Nephron (organoid): ENCODE results near the gene OBP2A.

ENCODE experiments used
- H3K27ac Mint-ChIP-seq, 3 experiments: 2 replicates each; pipeline ENCODE4 v1.8.0; 2020; ENCODE audit warnings: mixed read lengths in 3 of 3, mild to moderate bottlenecking in 2 of 3, moderate library complexity in 1 of 3
- H3K27me3 Mint-ChIP-seq: 2 replicates; pipeline ENCODE4 v1.8.0; 2021; ENCODE audit warnings: low read depth, mild to moderate bottlenecking, moderate library complexity, mixed read lengths
- H3K36me3 Mint-ChIP-seq: 2 replicates; pipeline ENCODE4 v1.8.0; 2020; ENCODE audit warnings: low read depth, mixed read lengths
- H3K4me1 Mint-ChIP-seq: 2 replicates; pipeline ENCODE4 v1.8.0; 2020; ENCODE audit warnings: mixed read lengths
- H3K4me3 Mint-ChIP-seq, 3 experiments: 2 replicates each; pipeline ENCODE4 v1.8.0; 2020; ENCODE audit warnings: mild to moderate bottlenecking in 3 of 3, mixed read lengths in 3 of 3, moderate library complexity in 2 of 3
- H3K9me3 Mint-ChIP-seq: 2 replicates; pipeline ENCODE4 v1.8.0; 2020; ENCODE audit warnings: mixed read lengths
- CTCF ChIP-seq, 3 experiments: fragments of 200-600 bp; sonication (generic); IDR thresholded peaks; one replicate each; pipeline ENCODE4 v1.5.0; 2021; ENCODE audit warnings: antibody characterized with exemption in 3 of 3; ENCODE audit not compliant: unreplicated experiment in 3 of 3

Gene OBP2A

GRCh38 chr9:135565636-135566035 is 19.7 kb downstream of the OBP2A start:
- Mint-ChIP-seq H3K36me3 (no peaks in the 10 kb centered on the region), H3K4me3 (no peak overlapping the region), H3K9me3 (peaks cover 9% of the 10 kb centered on the region), H3K27ac (no peak overlapping the region), H3K27me3 (peaks cover 10% of the 10 kb centered on the region), H3K4me1 (no peaks in the 10 kb centered on the region)
- TF ChIP-seq CTCF (IDR thresholded peaks at IDR 0.05; ENCODE audit: unreplicated experiment in 3 of 3) = no peak

GRCh38 chr9:135566552-135566951 is 20.6 kb downstream of the OBP2A start:
- Mint-ChIP-seq H3K36me3 (no peaks in the 10 kb centered on the region), H3K4me1 (no peaks in the 10 kb centered on the region), H3K4me3 (no peak overlapping the region), H3K27ac (no peak overlapping the region), H3K9me3 (peaks cover 9% of the 10 kb centered on the region), H3K27me3 (peaks cover 10% of the 10 kb centered on the region)
- TF ChIP-seq CTCF (IDR thresholded peaks at IDR 0.05; ENCODE audit: unreplicated experiment in 3 of 3) = no peak

- TF ChIP-seq CTCF (IDR thresholded peaks at IDR 0.05; ENCODE audit: unreplicated experiment in 3 of 3) = no peak
- Mint-ChIP-seq H3K36me3 (no peaks in the 10 kb centered on the region), H3K27ac (no peak overlapping the region), H3K9me3 (peaks cover 9% of the 10 kb centered on the region), H3K4me3 (no peak overlapping the region), H3K27me3 (peaks cover 10% of the 10 kb centered on the region), H3K4me1 (no peaks in the 10 kb centered on the region)
Measured at GRCh38 chr9:135567311-135567710, 21.4 kb downstream of the OBP2A start.

- Mint-ChIP-seq H3K9me3 (peaks cover 9% of the 10 kb centered on the region), H3K36me3 (no peaks in the 10 kb centered on the region), H3K4me1 (no peaks in the 10 kb centered on the region), H3K27ac (no peak overlapping the region), H3K4me3 (no peak overlapping the region), H3K27me3 (peaks cover 10% of the 10 kb centered on the region)
- no peak for TF ChIP-seq CTCF (IDR thresholded peaks at IDR 0.05; ENCODE audit: unreplicated experiment in 3 of 3)
Measured at GRCh38 chr9:135568026-135568425, 22.1 kb downstream of the OBP2A start.

GRCh38 chr9:135570456-135570855 is 24.5 kb downstream of the OBP2A start:
- no peak overlapping the region for H3K27ac Mint-ChIP-seq
- H3K27me3 Mint-ChIP-seq = peaks cover 6% of the 10 kb centered on the region
- no peak for TF ChIP-seq CTCF (IDR thresholded peaks at IDR 0.05; ENCODE audit: unreplicated experiment in 3 of 3)
- no peaks in the 10 kb centered on the region for H3K4me1 Mint-ChIP-seq
- peaks cover 9% of the 10 kb centered on the region for H3K9me3 Mint-ChIP-seq
- no peaks in the 10 kb centered on the region for H3K36me3 Mint-ChIP-seq
- no peak overlapping the region for H3K4me3 Mint-ChIP-seq

- H3K36me3 Mint-ChIP-seq = no peaks in the 10 kb centered on the region
- H3K9me3 Mint-ChIP-seq = peaks cover 9% of the 10 kb centered on the region
- no peaks in the 10 kb centered on the region for H3K4me1 Mint-ChIP-seq
Measured at GRCh38 chr9:135572233-135572632, 26.3 kb downstream of the OBP2A start.

More at GRCh38 chr9:135572233-135572632, 26.3 kb downstream of the OBP2A start:
- no peaks in the 10 kb centered on the region for H3K27me3 Mint-ChIP-seq
- H3K4me3 Mint-ChIP-seq = no peak overlapping the region
- no peak for TF ChIP-seq CTCF (IDR thresholded peaks at IDR 0.05; ENCODE audit: unreplicated experiment in 3 of 3)
- H3K27ac Mint-ChIP-seq = no peak overlapping the region
